Measurements from ENCODE around the gene TOP2A.
"Not testable (repeated sequence)": the region's sequence is repeated elsewhere in the genome, so short reads cannot be mapped to it uniquely, and the experiment has no call there.

DNA sequence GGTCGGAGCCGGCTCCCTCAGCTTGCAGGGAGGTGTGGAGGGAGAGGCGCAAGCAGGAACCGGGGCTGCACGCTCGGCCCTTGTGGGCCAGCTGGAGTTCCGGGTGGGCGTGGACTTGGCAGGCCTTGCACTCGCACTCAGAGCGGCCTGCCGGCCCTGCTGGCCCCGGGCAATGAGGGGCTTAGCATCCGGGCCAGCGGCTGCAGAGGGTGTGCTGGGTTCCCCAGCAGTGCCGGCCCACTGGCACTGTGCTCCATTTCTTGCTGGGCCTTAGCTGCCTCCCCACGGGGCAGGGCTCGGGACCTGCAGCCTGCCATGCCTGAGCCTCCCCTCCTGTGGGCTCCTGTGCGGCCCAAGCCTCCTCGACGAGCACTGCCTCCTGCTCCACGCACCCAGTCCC is 41.9 kb downstream of the TOP2A start:
- TF ChIP-seq, protein P1, sequence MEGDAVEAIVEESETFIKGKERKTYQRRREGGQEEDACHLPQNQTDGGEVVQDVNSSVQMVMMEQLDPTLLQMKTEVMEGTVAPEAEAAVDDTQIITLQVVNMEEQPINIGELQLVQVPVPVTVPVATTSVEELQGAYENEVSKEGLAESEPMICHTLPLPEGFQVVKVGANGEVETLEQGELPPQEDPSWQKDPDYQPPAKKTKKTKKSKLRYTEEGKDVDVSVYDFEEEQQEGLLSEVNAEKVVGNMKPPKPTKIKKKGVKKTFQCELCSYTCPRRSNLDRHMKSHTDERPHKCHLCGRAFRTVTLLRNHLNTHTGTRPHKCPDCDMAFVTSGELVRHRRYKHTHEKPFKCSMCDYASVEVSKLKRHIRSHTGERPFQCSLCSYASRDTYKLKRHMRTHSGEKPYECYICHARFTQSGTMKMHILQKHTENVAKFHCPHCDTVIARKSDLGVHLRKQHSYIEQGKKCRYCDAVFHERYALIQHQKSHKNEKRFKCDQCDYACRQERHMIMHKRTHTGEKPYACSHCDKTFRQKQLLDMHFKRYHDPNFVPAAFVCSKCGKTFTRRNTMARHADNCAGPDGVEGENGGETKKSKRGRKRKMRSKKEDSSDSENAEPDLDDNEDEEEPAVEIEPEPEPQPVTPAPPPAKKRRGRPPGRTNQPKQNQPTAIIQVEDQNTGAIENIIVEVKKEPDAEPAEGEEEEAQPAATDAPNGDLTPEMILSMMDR (IDR thresholded peaks at IDR 0.05 in 8 of 11, conservative IDR thresholded peaks at IDR 0.05 in 3 of 11): not testable (repeated sequence)
- not testable (repeated sequence) for TF ChIP-seq POLR2A (IDR thresholded peaks at IDR 0.05)
